Kidney (tissue), 14 donors: ENCODE measurements around the gene PRKCZ. TPM values are rescaled to one million over a fixed set of nuclear protein-coding genes. Genes with fewer than 3 reads are reported as not detected.

Experiments used
- DNase-seq, 5 donors: peaks; one replicate each; pipeline ENCODE4 v3.0.0-alpha.2; 2013 to 2020
- FAIRE-seq: peaks from 2 replicates; lab custom pipeline; 2012; peaks lifted over from hg19 to GRCh38; lab: Jason Lieb, UNC
- H3K27ac ChIP-seq, 2 donors: one replicate each; pipeline ENCODE4 v1.7.0; 2013; ENCODE audit warnings: low read depth in 2 of 2, low read length in 2 of 2, inconsistent platforms in 1 of 2
- H3K27me3 ChIP-seq: one replicate; pipeline ENCODE4 v1.7.1; 2013; ENCODE audit warnings: low read length, inconsistent platforms; ENCODE audit not compliant: control insufficient read depth, insufficient read depth
- H3K36me3 ChIP-seq, 3 donors: one replicate each; pipeline versions ENCODE4 v1.7.0 to v1.7.1; 2013; ENCODE audit warnings: low read length in 3 of 3, control low read depth in 1 of 3, inconsistent platforms in 1 of 3; ENCODE audit not compliant: insufficient read depth in 3 of 3, control insufficient read depth in 2 of 3
- H3K4me1 ChIP-seq, 3 donors: one replicate each; pipeline versions ENCODE4 v1.7.0 to v1.7.1; 2013; ENCODE audit warnings: low read length in 3 of 3, inconsistent platforms in 1 of 3, low read depth in 1 of 3; ENCODE audit not compliant: control insufficient read depth in 2 of 3, insufficient read depth in 2 of 3
- H3K4me3 ChIP-seq, 3 donors: one replicate each; pipeline versions ENCODE4 v1.7.0 to v1.8.1; 2013; ENCODE audit warnings: low read length in 3 of 3, control low read depth in 1 of 3, inconsistent platforms in 1 of 3
- H3K9ac ChIP-seq, 3 donors: one replicate each; pipeline versions ENCODE4 v1.7.0 to v1.7.1; 2013; ENCODE audit warnings: low read length in 3 of 3, control low read depth in 1 of 3, inconsistent platforms in 1 of 3
- H3K9me3 ChIP-seq, 3 donors: one replicate each; pipeline versions ENCODE4 v1.7.0 to v1.7.1; 2013; ENCODE audit warnings: low read length in 3 of 3, control low read depth in 1 of 3, inconsistent platforms in 1 of 3; ENCODE audit not compliant: control insufficient read depth in 2 of 3, insufficient read depth in 1 of 3
- intact Hi-C: fragments of 100-400 bp; cut with DNase I; formaldehyde crosslinking; loops from one replicate; pipeline ENCODE4 v1.11.1; 2022
- polyA plus RNA-seq: library from polyadenylated mRNA; stranded (reverse); fragments of 350-450 nt; fragmentation: Illumina TruSeq; extraction: RNeasy Lipid Tissue Mini Kit (QIAGEN cat#74804); gene quantifications from one replicate; pipeline ENCODE4 v1.2.3, GENCODE V29; 2014; ENCODE audit warnings: low read depth, low replicate concordance; ENCODE audit not compliant: insufficient read depth
- total RNA-seq: library from RNA; stranded (reverse); fragmentation: NEBNext Ultra II Directional; extraction: Animal tissue kit (Norgen Biotek cat#: 25700); gene quantifications from one replicate; pipeline ENCODE4 v1.2.1, GENCODE V29; 2021
- TF ChIP-seq, protein P1 (sequence below): IDR thresholded peaks from 3 replicates; pipeline ENCODE4 v1.5.1; 2012; ENCODE audit warnings: mild to moderate bottlenecking, moderate library complexity, borderline replicate concordance; ENCODE audit not compliant: insufficient read depth; ENCODE audit errors: extremely low read depth
- donor health status: control.
- donor health status: control.
- donor health status: control.
- donor health status: control.
- donor health status: control.
- donor health status: DM: yes; HTN: yes; CAD: no.
- donor health status: Normal renal cell carcinoma (clear cell type).

Gene PRKCZ
- total and polyA plus RNA-seq, 2 donors from 2014 or later: 24.7 to 42.4 TPM

GRCh38 chr1:2152954-2153353 lies 102.7 kb downstream of the PRKCZ start:
- Histone ChIP-seq H3K4me3 (no peak overlapping the region), H3K27me3 (no peaks in the 10 kb centered on the region), H3K36me3 (peaks cover 4 to 13% (median 6%) of the 10 kb centered on the region in 3 donors), H3K9ac (no peak overlapping the region), H3K27ac (no peak overlapping the region), H3K4me1 (no peaks in the 10 kb centered on the region), H3K9me3 (peaks cover 0 to 3% (median 0%) of the 10 kb centered on the region in 3 donors)
- DNase-seq (no peak), FAIRE-seq (no peak)
- intact Hi-C loops: no loop called here
- TF ChIP-seq, protein P1, sequence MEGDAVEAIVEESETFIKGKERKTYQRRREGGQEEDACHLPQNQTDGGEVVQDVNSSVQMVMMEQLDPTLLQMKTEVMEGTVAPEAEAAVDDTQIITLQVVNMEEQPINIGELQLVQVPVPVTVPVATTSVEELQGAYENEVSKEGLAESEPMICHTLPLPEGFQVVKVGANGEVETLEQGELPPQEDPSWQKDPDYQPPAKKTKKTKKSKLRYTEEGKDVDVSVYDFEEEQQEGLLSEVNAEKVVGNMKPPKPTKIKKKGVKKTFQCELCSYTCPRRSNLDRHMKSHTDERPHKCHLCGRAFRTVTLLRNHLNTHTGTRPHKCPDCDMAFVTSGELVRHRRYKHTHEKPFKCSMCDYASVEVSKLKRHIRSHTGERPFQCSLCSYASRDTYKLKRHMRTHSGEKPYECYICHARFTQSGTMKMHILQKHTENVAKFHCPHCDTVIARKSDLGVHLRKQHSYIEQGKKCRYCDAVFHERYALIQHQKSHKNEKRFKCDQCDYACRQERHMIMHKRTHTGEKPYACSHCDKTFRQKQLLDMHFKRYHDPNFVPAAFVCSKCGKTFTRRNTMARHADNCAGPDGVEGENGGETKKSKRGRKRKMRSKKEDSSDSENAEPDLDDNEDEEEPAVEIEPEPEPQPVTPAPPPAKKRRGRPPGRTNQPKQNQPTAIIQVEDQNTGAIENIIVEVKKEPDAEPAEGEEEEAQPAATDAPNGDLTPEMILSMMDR: no peak

DNA sequence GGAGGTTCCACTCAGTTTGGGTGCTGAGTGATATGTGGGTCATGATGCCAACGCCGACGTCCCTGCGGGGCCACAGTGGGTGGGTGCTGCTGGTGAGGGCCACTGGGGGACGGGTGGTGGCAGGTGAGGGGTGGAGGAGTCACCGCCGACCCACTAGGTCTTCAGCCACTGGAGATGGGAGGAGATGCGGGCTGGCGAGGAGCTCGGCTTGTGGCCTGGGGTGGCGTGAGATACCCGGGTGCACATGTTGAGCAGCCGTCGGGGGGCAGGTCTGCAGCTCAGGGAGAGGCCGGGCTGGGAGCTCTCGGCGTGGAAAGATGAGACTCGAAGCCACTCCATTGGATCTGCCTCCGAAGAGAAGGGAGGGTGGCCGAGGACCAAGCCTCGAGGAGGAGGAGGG lies 103.8 kb downstream of the PRKCZ start:
- TF ChIP-seq, protein P1: no peak
- H3K27me3 ChIP-seq: no peaks in the 10 kb centered on the region
- no peak overlapping the region for H3K4me3 ChIP-seq
- peaks cover 0 to 3% (median 0%) of the 10 kb centered on the region in 3 donors for H3K9me3 ChIP-seq
- no peak overlapping the region for H3K27ac ChIP-seq
- no peak for DNase-seq
- no peaks in the 10 kb centered on the region for H3K4me1 ChIP-seq
- H3K36me3 ChIP-seq: peaks cover 4 to 11% (median 6%) of the 10 kb centered on the region in 3 donors
- no peak overlapping the region for H3K9ac ChIP-seq
- intact Hi-C loops: no loop called here
- FAIRE-seq: no peak

- TF ChIP-seq, protein P1: no peak
- H3K4me1 ChIP-seq: no peaks in the 10 kb centered on the region
These were observed 105.0 kb downstream of the PRKCZ start for GRCh38 chr1:2155147-2155598.

GRCh38 chr1:2155788-2156187 lies 105.6 kb downstream of the PRKCZ start:
- H3K9ac ChIP-seq: no peak overlapping the region
- H3K9me3 ChIP-seq: peaks cover 0 to 3% (median 0%) of the 10 kb centered on the region in 3 donors
- no peaks in the 10 kb centered on the region for H3K4me1 ChIP-seq
- TF ChIP-seq, protein P1: no peak
- DNase-seq: no peak
- H3K4me3 ChIP-seq: no peak overlapping the region
- intact Hi-C loops: no loop called here
- no peaks in the 10 kb centered on the region for H3K27me3 ChIP-seq
- FAIRE-seq: no peak
- no peak overlapping the region for H3K27ac ChIP-seq
- H3K36me3 ChIP-seq: peaks cover 4 to 13% (median 9%) of the 10 kb centered on the region in 3 donors

More at GRCh38 chr1:2155147-2155598, 105.0 kb downstream of the PRKCZ start:
- H3K4me3 ChIP-seq: peak overlapping the region in 1 of 3 donors; percentile 33
- H3K9ac ChIP-seq: no peak overlapping the region
- H3K27ac ChIP-seq: no peak overlapping the region
- no peak for DNase-seq
- H3K36me3 ChIP-seq: peaks cover 4 to 13% (median 9%) of the 10 kb centered on the region in 3 donors
- H3K9me3 ChIP-seq: peaks cover 0 to 3% (median 0%) of the 10 kb centered on the region in 3 donors
- FAIRE-seq: no peak
- H3K27me3 ChIP-seq: no peaks in the 10 kb centered on the region
- intact Hi-C loops: no loop called here
